HG02970 (cell line): ENCODE data around the gene LETM1.
"Not testable (repeated sequence)": the region's sequence is repeated elsewhere in the genome, so short reads cannot be mapped to it uniquely, and the experiment has no call there.

Experiments used
- ATAC-seq: cut with Tn5 transposase; IDR thresholded peaks from one replicate; pipeline ENCODE4 v1.9.1; 2021; ENCODE audit warnings: mild to moderate bottlenecking, moderate library complexity, moderate number of reproducible peaks; ENCODE audit not compliant: unreplicated experiment, low FRiP score

LETM1 gene

GRCh38 chr4:1852904-1853623 is 2.9 kb downstream of the LETM1 start:
- ATAC-seq = no peak

- no peak for ATAC-seq
Observed at GRCh38 chr4:1851575-1852410, 4.2 kb downstream of the LETM1 start.

- ATAC-seq = no peak
Observed at GRCh38 chr4:1851160-1851559, 4.8 kb downstream of the LETM1 start.

GRCh38 chr4:1850276-1850675 is 5.7 kb downstream of the LETM1 start:
- ATAC-seq = no peak

- ATAC-seq = no peak
Observed at GRCh38 chr4:1846580-1846979, 9.4 kb downstream of the LETM1 start.

GRCh38 chr4:1844618-1845017 is 11.3 kb downstream of the LETM1 start:
- not testable (repeated sequence) for ATAC-seq

- ATAC-seq = no peak
Observed at GRCh38 chr4:1843852-1844251, 12.1 kb downstream of the LETM1 start.

GRCh38 chr4:1842993-1843448 is 12.9 kb downstream of the LETM1 start:
- ATAC-seq = no peak

GRCh38 chr4:1842339-1842895 is 13.5 kb downstream of the LETM1 start:
- ATAC-seq = no peak

GRCh38 chr4:1841887-1842210 is 14.1 kb downstream of the LETM1 start:
- ATAC-seq = no peak

- no peak for ATAC-seq
Observed at GRCh38 chr4:1841201-1841886, 14.6 kb downstream of the LETM1 start.

GRCh38 chr4:1839282-1839681 is 16.7 kb downstream of the LETM1 start:
- ATAC-seq = no peak

GRCh38 chr4:1837069-1837468 is 18.9 kb downstream of the LETM1 start:
- no peak for ATAC-seq

- no peak for ATAC-seq
Observed at GRCh38 chr4:1836650-1837049, 19.3 kb downstream of the LETM1 start.

- not testable (repeated sequence) for ATAC-seq
Observed at GRCh38 chr4:1835836-1836235, 20.1 kb downstream of the LETM1 start.

GRCh38 chr4:1834047-1834775 is 21.7 kb downstream of the LETM1 start:
- peak; percentile 52 for ATAC-seq

- ATAC-seq = no peak
Observed at GRCh38 chr4:1833307-1834046, 22.5 kb downstream of the LETM1 start.

GRCh38 chr4:1832690-1833089 is 23.3 kb downstream of the LETM1 start:
- ATAC-seq = no peak

- ATAC-seq = no peak
Observed at GRCh38 chr4:1831331-1831730, 24.6 kb downstream of the LETM1 start.
